Right lobe of liver (tissue), 4 donors: ENCODE results near the gene STAT5B.

ENCODE experiments used
- CTCF ChIP-seq, 4 donors: fragments of 200-600 bp in 3 of 4; fragments of 450-650 bp in 1 of 4; IDR thresholded peaks; one replicate each; pipeline versions ENCODE4 v1.5.1 to v1.8.0; 2016 to 2022; ENCODE audit warnings: antibody characterized with exemption in 4 of 4, mild to moderate bottlenecking in 2 of 4
- POLR2A ChIP-seq: fragments of 450-650 bp; IDR thresholded peaks from one replicate; pipeline ENCODE4 v1.6.1; 2017; ENCODE audit warnings: antibody characterized with exemption, mild to moderate bottlenecking
- donor health status: DM: no; HTN: no; CAD: no.
- donor health status: DM: no; HTN: no; CAD: no.
- donor health status: DM: no; HTN: yes; CAD: no.

GRCh38 chr17:42270170-42270535 lies 6.0 kb downstream of the STAT5B start:
- TF ChIP-seq CTCF (IDR thresholded peaks at IDR 0.05) = no peak
- TF ChIP-seq POLR2A = no peak
